A549 (cell line): ENCODE data around the gene GALC. TPM values are rescaled to one million over a fixed set of nuclear protein-coding genes. Genes with fewer than 3 reads are reported as not detected.

Experiments
- ATAC-seq, 2 experiments: fragments of 200-7000 bp in 1 of 2; fragments of >200 bp in 1 of 2; cut with Nextera tagmentation in 1 of 2; cut with Tn5 transposase in 1 of 2; 3 replicates each; pipeline versions ENCODE4 v1.8.0 to v1.9.1; 2018 to 2020; ENCODE audit warnings: mild to moderate bottlenecking in 1 of 2, moderate library complexity in 1 of 2
- CTCF ChIA-PET: fragments of 300-600 bp; sonication (Branson Sonifier 250); formaldehyde crosslinking; extraction: SDS; loops from one replicate; lab custom pipeline; 2021; ENCODE audit warnings: antibody characterized with exemption, inconsistent platforms; lab: Yijun Ruan, JAX
- POLR2A ChIA-PET: fragments of 350-600 bp; formaldehyde crosslinking; extraction: SDS; loops from one replicate; lab custom pipeline; 2021; ENCODE audit warnings: antibody characterized with exemption, inconsistent platforms; lab: Yijun Ruan, JAX
- DNase-seq, 2 experiments: peaks; one replicate each; pipeline versions ENCODE4 v3.0.0 to v3.0.0-alpha.2; 2011 to 2016; ENCODE audit warnings: low read depth in 1 of 2, low spot score in 1 of 2
- FAIRE-seq: peaks from 2 replicates; lab custom pipeline; 2011; peaks lifted over from hg19 to GRCh38; lab: Jason Lieb, UNC
- H3K27ac ChIP-seq, 2 experiments: fragments of >200 bp; sonication (Bioruptor Twin); formaldehyde crosslinking; 3 replicates each; pipeline ENCODE4 v1.5.1; 2016 to 2017
- H3K4me1 ChIP-seq: fragments of >200 bp; sonication (Bioruptor Twin); formaldehyde crosslinking; 3 replicates; pipeline ENCODE4 v1.6.1; 2016
- H3K4me2 ChIP-seq: fragments of >200 bp; sonication (Bioruptor Twin); formaldehyde crosslinking; 3 replicates; pipeline ENCODE4 v1.6.1; 2016
- H3K4me3 ChIP-seq: fragments of >200 bp; sonication (Bioruptor Twin); formaldehyde crosslinking; 3 replicates; pipeline ENCODE4 v1.5.1; 2016
- H3K9me3 ChIP-seq: fragments of >200 bp; sonication (Bioruptor Twin); formaldehyde crosslinking; 3 replicates; pipeline ENCODE4 v1.6.1; 2016
- CEBPB ChIP-seq, 2 experiments: fragments of >200 bp in 1 of 2; sonication (Bioruptor Twin) in 1 of 2; formaldehyde crosslinking in 1 of 2; IDR thresholded peaks; 2 replicates each; pipeline ENCODE4 v1.6.1; 2012 to 2016
- CHD4 ChIP-seq: fragments of 200-600 bp; sonication (generic); IDR thresholded peaks from 2 replicates; pipeline ENCODE4 v1.6.1; 2016; ENCODE audit warnings: antibody characterized with exemption, mild to moderate bottlenecking, borderline replicate concordance
- FOSL2 ChIP-seq, 2 experiments: fragments of 450-650 bp in 1 of 2; fragments of >200 bp in 1 of 2; sonication (Bioruptor Twin) in 1 of 2; formaldehyde crosslinking; IDR thresholded peaks; 2 replicates each; pipeline versions ENCODE4 v1.5.0 to v1.6.1; 2016 to 2020; ENCODE audit warnings: mild to moderate bottlenecking in 1 of 2, moderate library complexity in 1 of 2
- FOXS1 ChIP-seq: fragments of 250-450 bp; sonication (Bioruptor Pico); IDR thresholded peaks from 2 replicates; pipeline ENCODE4 v1.5.0; 2020; ENCODE audit warnings: mild to moderate bottlenecking, moderate library complexity
- HDAC2 ChIP-seq: fragments of 200-600 bp; sonication (generic); IDR thresholded peaks from 2 replicates; pipeline ENCODE4 v1.6.1; 2016
- KDM1A ChIP-seq: fragments of 200-600 bp; sonication (generic); IDR thresholded peaks from 2 replicates; pipeline ENCODE4 v1.6.1; 2016; ENCODE audit warnings: low read depth, mild to moderate bottlenecking
- NR3C1 ChIP-seq: fragments of >200 bp; sonication (Bioruptor Twin); formaldehyde crosslinking; IDR thresholded peaks from 3 replicates; pipeline ENCODE4 v1.6.1; 2017
- POLR2A ChIP-seq: IDR thresholded peaks from 2 replicates; pipeline ENCODE4 v1.6.1; 2012; ENCODE audit warnings: mild to moderate bottlenecking, low read length
- RAD21 ChIP-seq, 2 experiments: fragments of >200 bp in 1 of 2; sonication (Bioruptor Twin) in 1 of 2; formaldehyde crosslinking in 1 of 2; IDR thresholded peaks in 1 of 2; conservative IDR thresholded peaks in 1 of 2; 2 replicates in 1 of 2; 3 replicates in 1 of 2; pipeline ENCODE4 v1.6.1; 2012 to 2018; ENCODE audit warnings: inconsistent platforms in 1 of 2
- RFX5 ChIP-seq: fragments of 450-650 bp; IDR thresholded peaks from 2 replicates; pipeline ENCODE4 v1.7.1; 2014; ENCODE audit warnings: antibody characterized with exemption, mild to moderate bottlenecking, moderate library complexity
- RNF2 ChIP-seq: fragments of 200-600 bp; sonication (generic); IDR thresholded peaks from 2 replicates; pipeline ENCODE4 v1.6.1; 2016; ENCODE audit warnings: low read depth, mild to moderate bottlenecking, antibody characterized with exemption, moderate library complexity, borderline replicate concordance
- SMC3 ChIP-seq: fragments of >200 bp; sonication (Bioruptor Twin); formaldehyde crosslinking; IDR thresholded peaks from 3 replicates; pipeline ENCODE4 v1.6.1; 2018; ENCODE audit warnings: inconsistent platforms
- TFCP2L1 ChIP-seq: fragments of 250-450 bp; sonication (Bioruptor Pico); IDR thresholded peaks from 2 replicates; pipeline ENCODE4 v1.5.0; 2021; ENCODE audit warnings: mild to moderate bottlenecking
- TP53 ChIP-seq: fragments of 250-450 bp; sonication (Bioruptor Pico); IDR thresholded peaks from 2 replicates; pipeline ENCODE4 v1.5.0; 2021; ENCODE audit warnings: mild to moderate bottlenecking, moderate library complexity
- ZC3H11A ChIP-seq: fragments of 450-650 bp; IDR thresholded peaks from 2 replicates; pipeline ENCODE4 v1.6.1; 2014; ENCODE audit warnings: antibody characterized with exemption, mild to moderate bottlenecking
- WGBS: methylation state at CpG from one replicate; pipeline ENCODE4 v1.1.6; 2017; ENCODE audit errors: missing lambda C conversion rate; 5-methylcytosine and 5-hydroxymethylcytosine counted together
- polyA plus RNA-seq, 4 experiments: library from polyadenylated mRNA; depleted of rRNA in 3 of 4; stranded (reverse); fragments of >200 nt; fragmentation: RNase III in 1 of 4; extraction: RNeasy Plus Mini Kit Qiagen cat#74134 plus additional on column Dnase treatment in 1 of 4; gene quantifications; 2 replicates in 3 of 4; 3 replicates in 1 of 4; pipeline ENCODE4 v1.2.3, GENCODE V29; 2011 to 2017
- TF ChIP-seq, protein P1 (sequence below): fragments of >200 bp; sonication (Bioruptor Twin); formaldehyde crosslinking; IDR thresholded peaks from 3 replicates; pipeline ENCODE4 v1.5.1; 2016
- TF ChIP-seq, protein P2 (sequence below): IDR thresholded peaks from 2 replicates; pipeline ENCODE4 v1.6.1; 2012
- TF ChIP-seq, protein P3 (sequence below): fragments of 200-600 bp; sonication (generic); IDR thresholded peaks from 2 replicates; pipeline ENCODE4 v1.6.1; 2016; ENCODE audit warnings: antibody characterized with exemption, mild to moderate bottlenecking, moderate library complexity
- TF ChIP-seq, protein P4 (sequence below): fragments of 250-450 bp; sonication (Bioruptor Pico); IDR thresholded peaks from 2 replicates; pipeline ENCODE4 v1.5.0; 2021; ENCODE audit warnings: mild to moderate bottlenecking, moderate library complexity, borderline replicate concordance

The GALC gene
- polyA plus RNA-seq, 2 of the 4 experiments (the other 2 are of a cell fraction): 15.5 to 38.3 TPM

DNA sequence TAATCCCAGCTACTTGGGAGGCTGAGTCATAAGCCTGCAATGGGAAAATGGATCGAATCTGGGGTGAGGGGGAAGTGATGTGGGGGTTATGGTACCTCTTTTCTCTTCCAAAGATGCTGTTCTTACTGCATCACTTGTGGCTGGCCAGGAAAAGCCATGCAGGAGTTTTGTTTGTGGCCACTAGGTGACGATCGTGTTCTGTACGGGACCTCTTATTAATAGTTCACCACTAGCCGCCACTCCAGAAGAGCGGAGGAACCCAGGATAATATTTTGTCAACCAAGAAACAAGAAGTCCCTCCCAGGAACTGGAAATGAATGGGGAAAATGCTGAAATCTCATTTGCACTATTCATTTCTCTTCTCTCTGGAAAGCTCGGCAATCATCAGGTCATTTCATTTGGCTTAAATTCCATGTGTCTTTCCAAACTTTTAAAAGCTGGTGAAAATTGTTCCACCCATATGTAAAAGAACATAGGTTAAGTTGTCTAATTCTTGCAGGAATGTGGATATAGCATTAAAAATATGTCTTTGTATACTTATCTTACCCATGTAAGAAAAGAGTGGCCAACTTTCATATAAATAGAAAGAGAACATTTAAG is 20.9 kb upstream of the GALC start:
- Histone ChIP-seq H3K4me1 (no peaks in the 10 kb centered on the region), H3K9me3 (no peaks in the 10 kb centered on the region), H3K27ac (peak overlapping the region in 1 of 2 experiments; percentile 29; a peak in 1 of 6 replicates), H3K4me2 (peak overlapping the region; percentile 44; the same call in 1 of the 3 replicates), H3K4me3 (no peak overlapping the region)
- 3% methylated on average over 7 of the region's 7 CpGs for WGBS
- ChIA-PET CTCF (interaction anchor here (0.6 to 2.6 kb wide), 39 partner anchors 12 to 854 kb away, joined by 3 to 14 read pairs (median 4); partner anchors contain the start of gene GALC), POLR2A (no interaction called here)
- ATAC-seq (peak; percentile 99 to 100), DNase-seq (peak; percentile 63 to 84), FAIRE-seq (no peak)
- TF ChIP-seq NR3C1 (no peak), RAD21 (conservative IDR thresholded peaks at IDR 0.05 in 1 of 2, IDR thresholded peaks at IDR 0.05 in 1 of 2) (peak; percentile 94 to 96), RFX5 (no peak), HDAC2 (no peak), ZC3H11A (no peak), CHD4 (no peak), TP53 (CRISPR knock-in tag) (no peak), FOXS1 (CRISPR knock-in tag) (no peak), TFCP2L1 (no peak), RNF2 (no peak), POLR2A (no peak), KDM1A (no peak), CEBPB (IDR thresholded peaks at IDR 0.05) (no peak), FOSL2 (IDR thresholded peaks at IDR 0.05) (no peak), FOSL2 (CRISPR knock-in tag; IDR thresholded peaks at IDR 0.05) (no peak), SMC3 (peak; percentile 90)
- TF ChIP-seq, protein P1, sequence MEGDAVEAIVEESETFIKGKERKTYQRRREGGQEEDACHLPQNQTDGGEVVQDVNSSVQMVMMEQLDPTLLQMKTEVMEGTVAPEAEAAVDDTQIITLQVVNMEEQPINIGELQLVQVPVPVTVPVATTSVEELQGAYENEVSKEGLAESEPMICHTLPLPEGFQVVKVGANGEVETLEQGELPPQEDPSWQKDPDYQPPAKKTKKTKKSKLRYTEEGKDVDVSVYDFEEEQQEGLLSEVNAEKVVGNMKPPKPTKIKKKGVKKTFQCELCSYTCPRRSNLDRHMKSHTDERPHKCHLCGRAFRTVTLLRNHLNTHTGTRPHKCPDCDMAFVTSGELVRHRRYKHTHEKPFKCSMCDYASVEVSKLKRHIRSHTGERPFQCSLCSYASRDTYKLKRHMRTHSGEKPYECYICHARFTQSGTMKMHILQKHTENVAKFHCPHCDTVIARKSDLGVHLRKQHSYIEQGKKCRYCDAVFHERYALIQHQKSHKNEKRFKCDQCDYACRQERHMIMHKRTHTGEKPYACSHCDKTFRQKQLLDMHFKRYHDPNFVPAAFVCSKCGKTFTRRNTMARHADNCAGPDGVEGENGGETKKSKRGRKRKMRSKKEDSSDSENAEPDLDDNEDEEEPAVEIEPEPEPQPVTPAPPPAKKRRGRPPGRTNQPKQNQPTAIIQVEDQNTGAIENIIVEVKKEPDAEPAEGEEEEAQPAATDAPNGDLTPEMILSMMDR: peak; percentile 95
- TF ChIP-seq, protein P2, sequence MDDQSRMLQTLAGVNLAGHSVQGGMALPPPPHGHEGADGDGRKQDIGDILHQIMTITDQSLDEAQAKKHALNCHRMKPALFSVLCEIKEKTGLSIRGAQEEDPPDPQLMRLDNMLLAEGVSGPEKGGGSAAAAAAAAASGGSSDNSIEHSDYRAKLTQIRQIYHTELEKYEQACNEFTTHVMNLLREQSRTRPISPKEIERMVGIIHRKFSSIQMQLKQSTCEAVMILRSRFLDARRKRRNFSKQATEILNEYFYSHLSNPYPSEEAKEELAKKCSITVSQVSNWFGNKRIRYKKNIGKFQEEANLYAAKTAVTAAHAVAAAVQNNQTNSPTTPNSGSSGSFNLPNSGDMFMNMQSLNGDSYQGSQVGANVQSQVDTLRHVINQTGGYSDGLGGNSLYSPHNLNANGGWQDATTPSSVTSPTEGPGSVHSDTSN: no peak
- TF ChIP-seq, protein P3, sequence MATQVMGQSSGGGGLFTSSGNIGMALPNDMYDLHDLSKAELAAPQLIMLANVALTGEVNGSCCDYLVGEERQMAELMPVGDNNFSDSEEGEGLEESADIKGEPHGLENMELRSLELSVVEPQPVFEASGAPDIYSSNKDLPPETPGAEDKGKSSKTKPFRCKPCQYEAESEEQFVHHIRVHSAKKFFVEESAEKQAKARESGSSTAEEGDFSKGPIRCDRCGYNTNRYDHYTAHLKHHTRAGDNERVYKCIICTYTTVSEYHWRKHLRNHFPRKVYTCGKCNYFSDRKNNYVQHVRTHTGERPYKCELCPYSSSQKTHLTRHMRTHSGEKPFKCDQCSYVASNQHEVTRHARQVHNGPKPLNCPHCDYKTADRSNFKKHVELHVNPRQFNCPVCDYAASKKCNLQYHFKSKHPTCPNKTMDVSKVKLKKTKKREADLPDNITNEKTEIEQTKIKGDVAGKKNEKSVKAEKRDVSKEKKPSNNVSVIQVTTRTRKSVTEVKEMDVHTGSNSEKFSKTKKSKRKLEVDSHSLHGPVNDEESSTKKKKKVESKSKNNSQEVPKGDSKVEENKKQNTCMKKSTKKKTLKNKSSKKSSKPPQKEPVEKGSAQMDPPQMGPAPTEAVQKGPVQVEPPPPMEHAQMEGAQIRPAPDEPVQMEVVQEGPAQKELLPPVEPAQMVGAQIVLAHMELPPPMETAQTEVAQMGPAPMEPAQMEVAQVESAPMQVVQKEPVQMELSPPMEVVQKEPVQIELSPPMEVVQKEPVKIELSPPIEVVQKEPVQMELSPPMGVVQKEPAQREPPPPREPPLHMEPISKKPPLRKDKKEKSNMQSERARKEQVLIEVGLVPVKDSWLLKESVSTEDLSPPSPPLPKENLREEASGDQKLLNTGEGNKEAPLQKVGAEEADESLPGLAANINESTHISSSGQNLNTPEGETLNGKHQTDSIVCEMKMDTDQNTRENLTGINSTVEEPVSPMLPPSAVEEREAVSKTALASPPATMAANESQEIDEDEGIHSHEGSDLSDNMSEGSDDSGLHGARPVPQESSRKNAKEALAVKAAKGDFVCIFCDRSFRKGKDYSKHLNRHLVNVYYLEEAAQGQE: no peak
- TF ChIP-seq, protein P4, sequence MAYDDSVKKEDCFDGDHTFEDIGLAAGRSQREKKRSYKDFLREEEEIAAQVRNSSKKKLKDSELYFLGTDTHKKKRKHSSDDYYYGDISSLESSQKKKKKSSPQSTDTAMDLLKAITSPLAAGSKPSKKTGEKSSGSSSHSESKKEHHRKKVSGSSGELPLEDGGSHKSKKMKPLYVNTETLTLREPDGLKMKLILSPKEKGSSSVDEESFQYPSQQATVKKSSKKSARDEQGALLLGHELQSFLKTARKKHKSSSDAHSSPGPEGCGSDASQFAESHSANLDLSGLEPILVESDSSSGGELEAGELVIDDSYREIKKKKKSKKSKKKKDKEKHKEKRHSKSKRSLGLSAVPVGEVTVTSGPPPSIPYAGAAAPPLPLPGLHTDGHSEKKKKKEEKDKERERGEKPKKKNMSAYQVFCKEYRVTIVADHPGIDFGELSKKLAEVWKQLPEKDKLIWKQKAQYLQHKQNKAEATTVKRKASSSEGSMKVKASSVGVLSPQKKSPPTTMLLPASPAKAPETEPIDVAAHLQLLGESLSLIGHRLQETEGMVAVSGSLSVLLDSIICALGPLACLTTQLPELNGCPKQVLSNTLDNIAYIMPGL (CRISPR knock-in tag): no peak
